Spleen (tissue), 7 donors: ENCODE data around the gene RBFOX1.

Experiments
- CTCF ChIP-seq, 11 experiments: fragments of 200-600 bp in 7 of 11; fragments of 450-650 bp in 4 of 11; sonication (generic) in 4 of 11; IDR thresholded peaks in 8 of 11; conservative IDR thresholded peaks in 3 of 11; 1 replicate in 7 of 11; 2 replicates in 4 of 11; pipeline versions ENCODE4 v1.4.0 to v1.8.0; 2016 to 2021; ENCODE audit warnings: antibody characterized with exemption in 11 of 11, inconsistent platforms in 4 of 11, mild to moderate bottlenecking in 1 of 11
- POLR2A ChIP-seq, 3 donors: fragments of 450-650 bp; IDR thresholded peaks; one replicate each; pipeline ENCODE4 v1.5.1; 2017; ENCODE audit warnings: antibody characterized with exemption in 3 of 3, mild to moderate bottlenecking in 1 of 3
- donor health status: DM: no; HTN: no; CAD: no; lungs with moderate emphysema.
- donor health status: DM: no; HTN: no; CAD: no.
- donor health status: DM: no; HTN: no; CAD: no.

- TF ChIP-seq CTCF (IDR thresholded peaks at IDR 0.05 in 8 of 11, conservative IDR thresholded peaks at IDR 0.05 in 3 of 11) (no peak), POLR2A (IDR thresholded peaks at IDR 0.05) (no peak)
Measured at GRCh38 chr16:7324321-7324720, 8.3 kb upstream of the RBFOX1 start.
